ENCODE data around the gene B3GNT3.

Gene B3GNT3

GRCh38 chr19:17836530-17836929, 41.6 kb downstream of the B3GNT3 start:
- DNase-seq, result no peak

DNA sequence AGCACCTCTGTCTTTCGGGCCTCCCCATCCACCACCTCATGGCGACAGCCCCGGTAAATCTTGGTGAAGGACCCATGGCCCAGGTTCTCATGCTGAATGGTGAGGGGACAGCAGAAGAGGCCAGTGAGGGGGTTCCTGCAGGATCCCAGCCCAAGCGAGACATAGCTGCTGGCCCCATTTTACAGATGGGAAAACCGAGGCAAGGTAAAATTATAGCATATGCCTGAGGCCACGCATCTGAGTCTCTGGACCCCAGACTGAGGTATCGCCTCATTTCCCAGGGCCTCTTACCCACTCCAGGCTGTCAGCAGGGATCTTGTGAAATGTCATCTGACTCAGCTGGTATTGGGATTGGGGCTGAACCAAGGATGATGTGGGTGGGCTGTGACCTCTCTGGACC, 43.0 kb downstream of the B3GNT3 start:
- no peak for DNase-seq

- DNase-seq, result no peak
Measured at GRCh38 chr19:17840019-17840418, 45.1 kb downstream of the B3GNT3 start.

- no peak for DNase-seq
Measured at GRCh38 chr19:17841371-17841809, 46.5 kb downstream of the B3GNT3 start.

DNA sequence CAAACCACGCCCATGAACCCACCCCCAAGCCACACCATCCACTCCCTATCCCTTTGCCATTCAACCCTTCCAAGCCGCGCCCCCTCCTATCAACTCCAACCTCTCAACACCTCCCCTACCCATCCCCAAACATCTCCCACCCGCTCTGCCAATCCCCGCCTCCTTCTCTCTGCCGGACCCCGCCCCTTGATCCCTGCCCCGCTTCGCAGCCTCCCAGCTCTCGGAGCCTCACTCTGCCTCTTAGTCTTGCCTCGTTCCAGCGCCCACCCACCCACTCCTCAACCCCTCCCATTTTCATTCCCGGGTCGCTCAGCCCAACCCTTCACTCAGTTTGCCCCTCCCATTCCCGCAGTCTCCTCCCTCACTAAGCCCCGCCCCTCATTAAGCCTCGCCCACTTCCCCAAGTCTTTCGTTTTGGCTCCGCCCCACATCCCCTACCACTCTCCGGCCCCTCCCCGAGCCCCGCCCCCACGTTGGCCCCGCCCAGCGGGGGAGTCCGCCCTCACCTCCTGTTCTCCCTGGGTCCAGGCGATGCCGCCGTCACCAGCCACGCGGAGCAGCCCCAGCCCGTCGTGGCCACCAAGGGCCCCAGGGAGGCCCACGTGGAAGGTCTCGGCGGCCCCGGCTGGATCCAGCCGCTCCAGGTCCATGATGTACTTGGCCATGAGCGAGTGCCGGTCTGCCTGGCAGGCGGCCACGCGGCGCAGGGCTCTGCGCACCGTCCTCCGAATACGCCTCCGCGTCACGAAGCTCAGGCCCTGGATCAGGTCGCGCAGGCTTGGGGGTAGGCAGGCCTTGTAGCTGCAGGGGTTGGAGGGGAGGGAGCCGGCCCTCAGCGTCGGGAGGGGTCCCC, 47.1 kb downstream of the B3GNT3 start:
- peak; percentile 75 to 80 for DNase-seq

GRCh38 chr19:17842663-17843291, 47.8 kb downstream of the B3GNT3 start:
- DNase-seq, result no peak

GRCh38 chr19:17843292-17843827, 48.4 kb downstream of the B3GNT3 start:
- DNase-seq, result no peak

- DNase-seq, result no peak
Measured at GRCh38 chr19:17843908-17844490, 49.1 kb downstream of the B3GNT3 start.

GRCh38 chr19:17846146-17846545, 51.2 kb downstream of the B3GNT3 start:
- DNase-seq, result no peak

DNA sequence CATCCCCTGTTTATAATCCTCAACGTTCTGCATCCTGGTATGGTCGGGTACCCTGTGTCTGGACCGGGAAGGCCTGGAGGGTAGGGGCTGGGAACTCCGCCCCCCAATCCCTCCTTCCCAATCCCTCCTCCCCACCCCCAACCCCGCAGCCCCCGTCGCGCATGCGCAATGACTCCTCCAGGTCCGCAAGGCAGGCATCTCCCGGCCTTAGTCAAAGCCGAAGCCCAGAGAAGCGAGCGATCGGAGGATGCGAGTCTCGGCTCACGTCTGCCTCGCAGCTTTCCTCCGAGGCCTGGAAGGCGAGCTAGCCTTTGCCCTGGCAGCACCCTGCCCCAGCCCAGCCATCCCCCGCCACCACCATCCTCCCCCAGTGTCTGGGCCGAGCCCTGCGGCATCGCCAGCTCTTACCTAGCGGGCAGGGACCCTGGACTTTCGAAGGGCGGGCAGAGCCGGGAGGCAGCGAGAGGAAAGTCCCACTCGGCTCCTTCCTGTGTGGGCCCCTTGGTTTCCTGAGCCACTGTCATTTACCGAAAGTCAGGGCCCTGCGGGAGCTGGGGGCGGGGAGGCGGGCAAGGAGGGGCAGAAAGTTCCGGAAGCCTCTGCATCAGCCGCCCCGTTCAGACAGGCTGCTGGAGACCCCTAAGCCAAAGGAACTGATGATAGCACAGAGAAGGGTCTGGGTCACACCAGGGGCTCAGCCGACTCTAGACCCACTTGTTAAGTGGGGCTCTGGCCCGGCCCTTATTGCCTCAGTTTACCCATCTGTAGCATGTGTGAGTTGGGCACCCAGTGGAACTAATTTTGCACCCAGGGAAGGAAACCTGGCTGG, 52.8 kb downstream of the B3GNT3 start, which contains the start of gene JAK3:
JAK3 (minus strand) TSS at position 445 of the 829 bp plus-strand sequence. CDS start 3,565 bp downstream, outside the sequence.
- peak; percentile 83 to 85 for DNase-seq

GRCh38 chr19:17848595-17849292, 53.8 kb downstream of the B3GNT3 start:
- DNase-seq, result no peak

GRCh38 chr19:17854061-17854460, 59.1 kb downstream of the B3GNT3 start:
- no peak for DNase-seq

GRCh38 chr19:17855280-17856152, 60.6 kb downstream of the B3GNT3 start:
- DNase-seq, result peak; percentile 98

DNA sequence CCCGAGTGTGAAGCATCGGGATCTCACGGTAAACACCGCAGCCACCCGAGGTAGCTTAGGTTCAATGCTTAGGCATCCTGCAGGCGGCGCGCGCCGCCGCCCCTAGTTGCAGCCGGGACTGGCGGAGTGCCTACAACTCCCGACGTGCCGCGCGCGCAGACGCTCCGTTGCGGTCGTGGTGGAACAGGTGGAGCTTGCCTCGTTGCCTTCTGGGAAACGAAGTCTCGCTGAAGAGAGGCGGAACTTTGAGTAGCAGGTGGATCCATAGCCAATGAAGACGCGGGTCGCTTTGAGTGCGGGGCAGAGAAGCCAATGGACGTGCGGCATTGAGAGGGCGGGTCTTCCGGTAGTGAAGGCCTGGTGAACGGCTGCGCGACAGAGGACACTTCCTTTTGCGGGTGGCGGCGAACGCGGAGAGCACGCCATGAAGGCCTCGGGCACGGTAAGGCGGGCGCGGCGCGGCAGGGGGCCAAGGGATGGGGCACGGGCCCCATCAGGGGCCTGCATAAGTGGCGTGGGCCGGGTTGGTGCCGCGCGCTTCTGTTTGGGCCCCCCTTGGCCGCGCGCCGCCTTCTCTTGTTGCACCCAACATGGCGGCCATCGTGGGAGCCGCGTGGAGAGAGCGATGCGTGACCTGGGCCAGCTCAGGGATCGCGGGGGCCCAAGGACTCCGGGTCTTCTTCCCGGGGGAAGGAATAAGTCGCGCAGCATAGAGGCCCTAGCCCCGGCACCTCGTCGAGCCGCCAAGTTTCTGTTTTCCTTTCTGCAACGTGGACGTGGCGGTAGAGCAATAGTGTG, 64.8 kb downstream of the B3GNT3 start, which contains the start of gene RPL18A:
RPL18A (plus strand) TSS at position 378 of the 798 bp plus-strand sequence; CDS start at position 425, 47 bp downstream.
- DNase-seq, result peak; percentile 96

- no peak for DNase-seq
Measured at GRCh38 chr19:17860331-17860992, 65.5 kb downstream of the B3GNT3 start.

- DNase-seq, result no peak
Measured at GRCh38 chr19:17860993-17861360, 66.0 kb downstream of the B3GNT3 start.

- no peak for DNase-seq
Measured at GRCh38 chr19:17861542-17862402, 66.8 kb downstream of the B3GNT3 start.
